Activated CD4-positive, CD25-positive, alpha-beta regulatory T cell treated with anti-CD3 and anti-CD28 coated beads, Interleukin-2, amount 50 U/mL, for 72 hours (primary cell): Measurements from ENCODE around the gene PPP1CA.
"Not testable (repeated sequence)": the region's sequence is repeated elsewhere in the genome, so short reads cannot be mapped to it uniquely, and the experiment has no call there.

Experiments
- DNase-seq: peaks from one replicate; pipeline ENCODE4 v3.0.0; 2021

Gene PPP1CA

GRCh38 chr11:67434395-67434881 is 32.8 kb upstream of the PPP1CA start:
- DNase-seq: no peak

GRCh38 chr11:67433536-67434394 is 32.1 kb upstream of the PPP1CA start:
- DNase-seq: no peak

DNA sequence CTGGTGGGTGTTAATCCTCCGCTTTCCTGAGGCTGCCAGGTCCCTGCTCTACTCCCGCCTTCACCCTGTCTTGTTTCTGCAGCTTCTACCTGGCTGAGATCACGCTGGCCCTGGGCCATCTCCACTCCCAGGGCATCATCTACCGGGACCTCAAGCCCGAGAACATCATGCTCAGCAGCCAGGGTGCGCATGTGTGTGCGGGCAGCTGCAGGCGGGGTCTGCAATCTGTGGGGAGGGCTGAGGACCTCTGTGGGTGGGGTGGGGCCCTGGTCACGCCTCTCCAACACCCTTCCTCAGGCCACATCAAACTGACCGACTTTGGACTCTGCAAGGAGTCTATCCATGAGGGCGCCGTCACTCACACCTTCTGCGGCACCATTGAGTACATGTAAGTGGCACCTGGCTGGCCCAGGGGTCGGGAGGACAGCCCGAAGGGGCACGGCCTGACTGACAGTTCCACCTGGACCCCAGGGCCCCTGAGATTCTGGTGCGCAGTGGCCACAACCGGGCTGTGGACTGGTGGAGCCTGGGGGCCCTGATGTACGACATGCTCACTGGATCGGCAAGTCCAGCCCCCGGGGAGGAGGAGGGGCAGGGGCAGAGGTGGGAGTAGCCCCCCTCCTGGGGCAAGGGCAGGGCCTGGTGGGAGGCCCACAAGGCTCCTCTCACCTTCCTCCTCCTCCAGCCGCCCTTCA is 31.1 kb upstream of the PPP1CA start:
- no peak for DNase-seq

DNA sequence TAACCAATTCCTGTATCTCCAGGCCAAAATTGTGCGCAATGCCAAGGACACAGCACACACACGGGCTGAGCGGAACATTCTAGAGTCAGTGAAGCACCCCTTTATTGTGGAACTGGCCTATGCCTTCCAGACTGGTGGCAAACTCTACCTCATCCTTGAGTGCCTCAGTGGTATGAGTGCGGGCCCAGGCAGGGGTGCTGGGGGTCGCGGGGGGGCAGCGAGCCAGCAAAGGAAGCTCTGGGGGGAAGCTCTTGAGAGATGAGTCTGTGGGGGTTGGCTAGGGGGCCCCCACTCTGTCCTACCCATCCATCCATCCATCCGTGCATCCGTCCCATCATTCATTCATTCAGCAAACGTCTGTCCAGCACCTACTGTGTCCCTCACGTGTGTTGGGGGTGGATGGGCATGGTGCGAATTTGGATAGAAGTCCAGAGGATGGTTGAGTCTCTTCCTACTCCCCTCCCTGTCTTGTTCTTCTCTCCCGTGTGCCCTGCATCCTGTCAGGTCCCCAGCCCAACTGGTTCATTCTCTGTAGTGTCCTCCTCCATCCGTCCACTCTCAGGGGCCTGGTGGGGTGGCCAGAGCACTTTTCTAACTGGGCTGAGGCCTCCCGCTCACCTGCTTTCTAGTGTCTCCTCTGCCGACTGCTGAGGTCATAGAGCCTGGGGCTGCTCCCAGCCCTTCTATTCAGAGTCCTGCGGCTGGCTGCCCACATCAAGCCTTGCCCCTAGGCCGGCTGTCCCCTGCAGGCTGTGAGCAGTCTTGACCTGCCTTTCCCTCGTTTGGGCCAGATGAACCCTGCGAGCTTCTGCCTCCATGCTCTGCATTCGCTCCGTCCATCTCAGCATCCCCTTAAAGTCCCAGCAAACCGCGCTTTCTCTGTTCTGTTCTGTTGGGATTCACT is 29.9 kb upstream of the PPP1CA start:
- no peak for DNase-seq

GRCh38 chr11:67429722-67430121 is 28.1 kb upstream of the PPP1CA start:
- no peak for DNase-seq

DNA sequence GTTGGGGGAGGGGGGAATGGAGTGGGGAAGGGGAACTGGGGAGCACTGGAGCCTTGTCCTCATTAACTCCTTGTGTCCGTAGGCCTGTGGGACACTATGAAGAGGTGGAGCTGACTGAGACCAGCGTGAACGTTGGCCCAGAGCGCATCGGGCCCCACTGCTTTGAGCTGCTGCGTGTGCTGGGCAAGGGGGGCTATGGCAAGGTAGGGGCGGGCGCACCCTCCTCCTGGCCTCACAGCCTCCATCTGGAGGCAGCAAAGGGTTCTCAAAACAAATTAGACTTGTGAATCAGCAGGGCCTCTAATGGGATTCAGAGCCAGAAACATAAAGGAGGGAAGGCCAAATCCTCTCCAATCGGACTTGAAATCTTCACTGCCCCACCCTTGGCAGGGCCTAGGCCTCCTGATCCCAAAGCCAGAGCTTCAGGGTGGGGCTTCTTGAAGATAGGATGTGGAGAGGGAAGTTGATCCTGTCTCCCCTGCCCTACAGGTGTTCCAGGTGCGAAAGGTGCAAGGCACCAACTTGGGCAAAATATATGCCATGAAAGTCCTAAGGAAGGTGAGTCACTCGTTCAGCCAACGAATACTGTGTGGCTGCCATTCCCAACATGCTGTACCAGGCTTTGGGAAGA is 27.5 kb upstream of the PPP1CA start:
- no peak for DNase-seq

DNA sequence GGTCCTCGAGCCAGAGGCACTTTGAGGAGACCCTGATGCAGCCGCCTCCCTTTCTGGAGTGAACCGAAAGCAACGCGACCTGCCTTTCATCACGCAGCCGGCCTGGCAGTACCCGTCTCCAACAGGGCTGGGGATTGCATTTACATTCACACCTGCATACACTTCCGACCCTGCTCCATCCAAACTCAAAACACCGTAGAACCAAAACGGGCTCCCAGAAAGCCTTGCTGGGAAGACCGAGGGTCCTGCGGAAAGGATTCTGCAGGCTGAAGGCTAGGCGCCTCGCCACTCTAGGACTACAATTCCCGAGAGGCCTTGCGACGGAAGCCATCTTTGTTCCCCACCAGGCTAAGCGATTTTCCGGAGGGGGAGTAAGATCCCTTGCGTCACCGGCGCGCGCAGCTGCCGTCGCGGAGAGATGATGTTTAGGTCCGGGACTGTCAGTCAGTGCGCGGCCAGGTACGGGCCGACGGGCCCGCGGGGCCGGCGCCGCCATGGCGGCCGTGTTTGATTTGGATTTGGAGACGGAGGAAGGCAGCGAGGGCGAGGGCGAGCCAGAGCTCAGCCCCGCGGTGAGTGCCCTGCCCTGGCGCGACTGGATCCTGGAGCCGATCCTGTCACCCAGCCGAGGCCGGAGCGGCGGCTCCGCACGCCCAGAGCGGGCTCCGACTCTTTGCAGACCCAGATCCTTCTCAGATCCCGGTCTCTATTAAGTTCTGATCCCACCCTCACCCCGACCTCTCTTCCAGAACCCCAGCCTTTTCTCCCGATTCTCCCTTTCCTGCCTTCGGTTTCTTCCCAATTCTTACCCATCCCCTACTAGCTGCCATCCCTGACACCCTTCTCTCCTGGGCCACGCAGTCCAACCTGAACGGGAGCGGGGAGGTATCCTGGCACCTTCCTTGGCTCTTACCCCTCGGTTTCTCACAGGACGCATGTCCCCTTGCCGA is 26.7 kb upstream of the PPP1CA start, which contains the start of gene RPS6KB2:
Gene RPS6KB2, plus strand, starts transcription at position 443 of the 950 bp plus-strand sequence. Its CDS starts 52 bp downstream, at position 495.
- peak; percentile 100 for DNase-seq

- not testable (repeated sequence) for DNase-seq
Measured at GRCh38 chr11:67427364-67427859, 25.8 kb upstream of the PPP1CA start.

DNA sequence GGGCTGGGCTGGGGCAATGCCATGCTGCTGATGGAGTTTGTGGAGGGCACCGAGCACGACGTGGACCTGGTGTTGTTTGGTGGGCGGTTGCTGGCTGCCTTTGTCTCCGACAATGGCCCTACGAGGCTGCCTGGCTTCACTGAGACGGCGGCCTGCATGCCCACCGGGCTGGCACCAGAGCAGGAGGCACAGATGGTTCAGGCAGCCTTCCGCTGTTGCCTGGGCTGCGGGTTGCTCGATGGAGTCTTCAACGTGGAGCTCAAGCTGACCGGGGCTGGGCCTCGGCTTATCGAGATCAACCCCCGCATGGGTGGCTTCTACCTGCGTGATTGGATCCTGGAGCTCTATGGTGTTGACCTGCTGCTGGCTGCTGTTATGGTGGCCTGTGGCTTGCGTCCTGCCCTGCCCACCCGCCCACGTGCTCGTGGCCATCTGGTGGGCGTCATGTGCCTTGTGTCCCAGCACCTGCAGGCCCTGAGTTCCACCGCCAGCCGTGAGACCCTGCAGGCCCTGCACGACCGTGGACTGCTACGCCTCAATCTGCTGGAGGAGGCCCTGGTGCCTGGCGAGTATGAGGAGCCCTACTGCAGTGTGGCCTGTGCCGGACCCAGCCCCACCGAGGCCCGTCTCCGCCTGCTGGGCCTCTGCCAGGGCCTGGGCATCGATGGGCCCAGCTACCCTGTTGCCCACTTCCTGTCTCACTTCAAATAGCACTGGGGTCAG is 22.4 kb upstream of the PPP1CA start:
- DNase-seq: no peak

DNA sequence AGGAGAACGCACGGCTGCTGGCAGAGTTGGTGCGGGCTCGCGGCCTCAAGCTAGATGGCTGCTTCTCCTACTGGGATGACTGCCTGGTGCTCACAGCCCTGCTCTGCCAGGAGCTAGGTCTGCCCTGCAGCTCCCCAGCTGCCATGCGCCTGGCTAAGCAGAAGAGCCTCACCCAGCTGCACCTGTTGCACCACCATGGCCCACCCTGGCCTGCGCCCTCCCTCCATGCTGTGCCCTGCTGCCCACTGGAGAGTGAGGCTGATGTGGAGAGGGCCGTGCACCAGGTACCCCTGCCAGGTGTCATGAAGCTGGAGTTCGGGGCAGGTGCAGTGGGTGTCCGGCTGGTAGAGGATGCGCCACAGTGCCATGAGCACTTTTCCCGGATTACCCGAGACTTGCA is 21.8 kb upstream of the PPP1CA start:
- no peak for DNase-seq

DNA sequence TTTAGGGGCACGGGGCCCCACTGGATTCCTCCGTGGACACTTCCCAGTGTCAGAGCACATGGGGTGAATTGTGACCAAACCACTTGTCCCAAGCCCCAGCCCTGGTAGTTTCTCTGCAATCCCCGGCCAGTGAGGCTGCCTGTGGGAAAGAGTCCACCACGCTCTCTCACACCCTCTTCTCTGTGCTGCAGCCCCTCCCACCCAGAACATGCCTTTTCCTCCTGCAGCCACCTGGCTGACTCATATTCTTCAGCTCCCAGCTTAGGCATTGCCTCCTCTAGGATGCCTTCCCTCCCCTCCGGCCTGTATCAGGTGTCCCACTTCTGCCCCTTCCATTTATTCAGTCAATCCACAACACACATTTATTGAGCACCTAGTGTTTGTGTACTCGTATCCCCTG is 21.2 kb upstream of the PPP1CA start:
- no peak for DNase-seq

DNA sequence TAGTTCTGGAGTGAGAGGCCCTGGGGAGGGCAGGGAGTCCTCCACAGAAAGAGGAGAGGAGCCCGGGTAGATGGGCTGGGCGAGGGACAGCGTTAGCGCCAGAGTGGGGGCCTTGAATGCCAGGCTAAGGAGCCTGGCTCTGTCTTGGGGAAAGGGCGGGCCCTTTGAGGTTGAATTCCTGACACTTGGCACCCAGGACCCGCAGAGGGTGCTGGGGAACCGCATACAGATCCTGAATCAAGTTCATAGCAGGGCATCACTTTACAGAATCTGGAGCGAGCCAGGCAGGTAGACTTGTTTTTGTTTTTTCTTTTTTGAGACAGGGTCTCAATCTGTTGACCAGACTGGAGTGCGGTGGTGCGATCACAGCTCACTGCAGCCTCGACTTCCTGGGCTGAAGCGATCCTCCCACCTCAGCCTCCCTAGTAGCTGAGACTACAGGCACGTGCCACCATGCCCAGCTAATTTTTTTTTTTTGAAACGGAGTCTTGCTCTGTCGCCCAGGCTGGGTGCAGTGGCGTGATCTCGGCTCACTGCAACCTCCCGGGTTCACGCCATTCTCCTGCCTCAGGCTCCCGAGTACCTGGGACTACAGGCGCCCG is 19.9 kb upstream of the PPP1CA start:
- no peak for DNase-seq

- peak; percentile 99 for DNase-seq
Measured at GRCh38 chr11:67420646-67421429, 19.2 kb upstream of the PPP1CA start.

DNA sequence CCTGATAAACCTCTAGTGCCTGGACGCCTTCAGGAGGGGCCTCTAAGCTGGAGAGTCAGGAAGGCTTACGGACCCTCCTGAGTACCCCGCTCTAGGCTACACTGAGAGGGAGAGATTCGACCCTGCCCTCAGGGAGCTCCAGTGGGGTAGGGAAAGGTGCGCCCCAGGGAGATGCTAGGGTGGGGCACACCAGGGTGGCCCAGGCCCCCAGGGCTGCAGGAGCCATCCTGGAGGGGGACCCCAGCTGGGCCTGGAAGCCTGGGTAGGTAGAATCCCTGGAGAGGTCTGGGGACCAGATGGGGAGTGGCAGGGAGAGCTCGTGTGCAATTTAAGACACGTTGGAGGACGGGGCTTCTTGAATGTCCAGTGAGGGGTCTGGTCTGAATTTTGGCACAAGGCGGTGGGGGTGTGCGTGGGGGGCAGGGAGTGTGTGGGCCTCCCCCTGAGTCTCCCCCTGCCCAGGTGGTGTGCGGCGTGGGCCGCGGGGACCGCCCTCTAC is 18.5 kb upstream of the PPP1CA start:
- DNase-seq: no peak

DNA sequence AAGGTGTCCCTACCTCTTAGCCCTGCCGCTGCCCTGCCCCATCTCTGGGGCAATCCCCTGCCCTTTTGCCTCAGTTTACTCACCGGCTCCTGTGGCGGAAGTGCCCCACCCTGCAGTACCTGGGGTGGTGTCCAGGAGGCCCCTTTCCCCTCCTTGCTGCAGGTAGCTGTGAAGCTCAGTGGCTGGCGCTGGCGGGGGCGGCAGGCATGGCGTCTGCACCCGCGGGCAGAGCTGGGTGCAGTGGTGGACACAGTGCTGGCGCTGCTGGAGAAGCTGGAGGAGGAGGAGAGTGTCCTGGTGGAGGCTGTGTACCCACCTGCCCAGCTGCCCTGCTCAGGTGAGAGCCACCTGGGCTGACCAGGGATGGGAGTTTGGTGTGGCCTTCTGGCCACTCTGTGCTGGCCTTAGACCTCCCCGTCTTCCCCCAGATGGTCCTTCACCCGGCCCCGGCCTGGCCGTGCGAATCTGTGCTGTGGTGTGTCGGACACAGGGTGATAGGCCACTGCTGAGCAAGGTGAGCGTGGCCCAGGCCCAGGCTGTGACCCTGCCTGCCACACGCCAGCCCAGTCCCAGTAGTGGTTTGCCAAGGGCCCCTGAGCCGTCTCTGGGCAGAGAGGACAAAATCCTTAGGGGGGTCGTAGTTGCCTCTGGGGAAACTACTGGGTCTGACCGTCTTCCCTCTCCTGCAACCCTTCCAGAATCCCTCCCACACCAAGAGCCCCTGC is 17.8 kb upstream of the PPP1CA start:
- DNase-seq: no peak

GRCh38 chr11:67418476-67419281 is 17.0 kb upstream of the PPP1CA start:
- DNase-seq: no peak

DNA sequence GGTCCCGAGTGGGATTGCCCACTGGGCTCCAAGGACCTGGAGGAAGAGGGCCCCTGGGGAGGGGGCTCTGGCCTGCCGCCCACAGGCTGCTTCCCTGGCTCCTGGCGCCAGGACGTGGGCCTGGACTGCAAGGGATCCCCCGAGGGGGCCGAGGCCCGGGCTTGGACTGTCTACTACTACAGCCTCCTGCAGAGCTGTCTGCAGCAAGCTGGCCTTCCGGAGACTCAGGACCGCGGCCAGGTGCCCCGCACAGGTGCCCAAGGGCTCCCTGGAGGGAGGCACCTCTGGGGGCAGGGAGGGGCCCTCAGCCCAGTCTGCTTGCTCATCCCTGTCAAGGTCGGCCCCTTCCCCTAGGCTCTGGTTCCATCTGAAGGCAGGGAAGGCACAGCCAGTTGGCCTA is 15.8 kb upstream of the PPP1CA start:
- DNase-seq: no peak
